ENCODE results near the gene UBE2J2. TPM values are rescaled to one million over a fixed set of nuclear protein-coding genes. Genes with fewer than 3 reads are reported as not detected.

The UBE2J2 gene
- total RNA-seq, 2 donors from 2014 or later = 23.6 to 39.2 TPM

DNA sequence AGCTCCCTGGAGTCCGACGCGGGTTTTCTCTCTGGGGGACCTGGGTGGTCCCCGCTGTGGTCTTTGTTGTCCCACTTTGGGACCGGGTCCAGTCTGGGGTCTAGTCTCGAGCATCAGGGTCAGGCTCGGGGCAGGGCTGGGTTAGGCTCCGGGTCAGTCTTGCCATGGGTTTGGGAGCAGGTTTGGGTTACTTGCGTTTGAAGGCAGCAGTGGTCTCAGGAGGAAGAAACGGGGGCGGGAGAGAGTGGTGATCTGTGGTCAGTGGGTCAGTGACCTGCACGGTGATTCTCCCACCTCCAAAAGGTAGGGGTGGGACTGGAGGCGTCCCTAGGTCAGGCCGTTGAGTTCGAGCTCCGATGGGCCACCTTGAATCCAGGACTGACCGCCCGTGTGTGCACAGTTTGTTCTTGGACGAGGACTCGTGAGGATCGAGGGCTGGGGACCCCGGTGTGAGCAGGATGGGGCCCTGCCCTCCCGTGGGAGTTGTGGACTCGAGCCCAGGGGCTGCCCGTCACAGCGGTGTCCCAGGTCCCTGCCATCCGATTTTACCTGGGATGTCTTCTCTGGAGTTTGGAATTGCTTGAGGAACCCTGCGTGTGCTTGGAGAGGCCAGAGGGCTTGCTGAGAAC is 39.4 kb downstream of the UBE2J2 start:
- WGBS, 2 donors = 91 to 98% methylated on average over 18 to 28 of the region's 28 CpGs
- Histone ChIP-seq H3K9me3 (no peaks in the 10 kb centered on the region), H3K27ac (no peak overlapping the region), H3K4me3 (no peak overlapping the region), H3K27me3 (peaks cover 0 to 5% of the 10 kb centered on the region in 2 donors), H3K4me1 (peaks cover 40% of the 10 kb centered on the region), H3K36me3 (replicated peaks in 1 of 2; ENCODE audit: insufficient read depth in 1 of 2, low read depth in 2 of 2) (no peaks in the 10 kb centered on the region)
- TF ChIP-seq, protein P1, sequence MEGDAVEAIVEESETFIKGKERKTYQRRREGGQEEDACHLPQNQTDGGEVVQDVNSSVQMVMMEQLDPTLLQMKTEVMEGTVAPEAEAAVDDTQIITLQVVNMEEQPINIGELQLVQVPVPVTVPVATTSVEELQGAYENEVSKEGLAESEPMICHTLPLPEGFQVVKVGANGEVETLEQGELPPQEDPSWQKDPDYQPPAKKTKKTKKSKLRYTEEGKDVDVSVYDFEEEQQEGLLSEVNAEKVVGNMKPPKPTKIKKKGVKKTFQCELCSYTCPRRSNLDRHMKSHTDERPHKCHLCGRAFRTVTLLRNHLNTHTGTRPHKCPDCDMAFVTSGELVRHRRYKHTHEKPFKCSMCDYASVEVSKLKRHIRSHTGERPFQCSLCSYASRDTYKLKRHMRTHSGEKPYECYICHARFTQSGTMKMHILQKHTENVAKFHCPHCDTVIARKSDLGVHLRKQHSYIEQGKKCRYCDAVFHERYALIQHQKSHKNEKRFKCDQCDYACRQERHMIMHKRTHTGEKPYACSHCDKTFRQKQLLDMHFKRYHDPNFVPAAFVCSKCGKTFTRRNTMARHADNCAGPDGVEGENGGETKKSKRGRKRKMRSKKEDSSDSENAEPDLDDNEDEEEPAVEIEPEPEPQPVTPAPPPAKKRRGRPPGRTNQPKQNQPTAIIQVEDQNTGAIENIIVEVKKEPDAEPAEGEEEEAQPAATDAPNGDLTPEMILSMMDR (IDR thresholded peaks at IDR 0.05) = no peak
- no peak for TF ChIP-seq POLR2A (IDR thresholded peaks at IDR 0.05)
- intact Hi-C loops (cut with DNase I) = no loop called here
- no peak for DNase-seq
- no peak for ATAC-seq

DNA sequence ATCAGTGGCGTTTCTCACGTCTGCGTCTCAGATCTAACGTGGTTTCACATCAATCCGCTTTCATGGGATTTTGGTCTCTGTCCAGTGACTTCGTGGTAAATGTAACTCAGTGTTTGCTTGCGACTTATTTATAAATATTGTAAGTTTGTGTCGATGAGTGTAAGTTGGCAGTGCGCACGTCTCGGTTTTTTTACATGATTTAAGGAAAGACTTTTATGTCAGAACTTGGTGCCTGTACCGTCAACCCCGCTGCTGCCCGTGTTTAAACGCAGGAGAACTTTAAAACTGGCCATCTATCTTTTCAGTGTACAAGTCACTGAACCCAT is 40.1 kb downstream of the UBE2J2 start:
- TF ChIP-seq POLR2A (IDR thresholded peaks at IDR 0.05) = no peak
- TF ChIP-seq, protein P1 (IDR thresholded peaks at IDR 0.05) = no peak
- intact Hi-C loops (cut with DNase I) = no loop called here
- Histone ChIP-seq H3K4me1 (peaks cover 42% of the 10 kb centered on the region), H3K27ac (no peak overlapping the region), H3K9me3 (no peaks in the 10 kb centered on the region), H3K27me3 (peaks cover 0 to 5% of the 10 kb centered on the region in 2 donors), H3K36me3 (replicated peaks in 1 of 2; ENCODE audit: insufficient read depth in 1 of 2, low read depth in 2 of 2) (no peaks in the 10 kb centered on the region), H3K4me3 (no peak overlapping the region)
- WGBS, 2 donors = 95 to 97% methylated on average over 15 of the region's 15 CpGs
- DNase-seq (no peak), ATAC-seq (no peak)

DNA sequence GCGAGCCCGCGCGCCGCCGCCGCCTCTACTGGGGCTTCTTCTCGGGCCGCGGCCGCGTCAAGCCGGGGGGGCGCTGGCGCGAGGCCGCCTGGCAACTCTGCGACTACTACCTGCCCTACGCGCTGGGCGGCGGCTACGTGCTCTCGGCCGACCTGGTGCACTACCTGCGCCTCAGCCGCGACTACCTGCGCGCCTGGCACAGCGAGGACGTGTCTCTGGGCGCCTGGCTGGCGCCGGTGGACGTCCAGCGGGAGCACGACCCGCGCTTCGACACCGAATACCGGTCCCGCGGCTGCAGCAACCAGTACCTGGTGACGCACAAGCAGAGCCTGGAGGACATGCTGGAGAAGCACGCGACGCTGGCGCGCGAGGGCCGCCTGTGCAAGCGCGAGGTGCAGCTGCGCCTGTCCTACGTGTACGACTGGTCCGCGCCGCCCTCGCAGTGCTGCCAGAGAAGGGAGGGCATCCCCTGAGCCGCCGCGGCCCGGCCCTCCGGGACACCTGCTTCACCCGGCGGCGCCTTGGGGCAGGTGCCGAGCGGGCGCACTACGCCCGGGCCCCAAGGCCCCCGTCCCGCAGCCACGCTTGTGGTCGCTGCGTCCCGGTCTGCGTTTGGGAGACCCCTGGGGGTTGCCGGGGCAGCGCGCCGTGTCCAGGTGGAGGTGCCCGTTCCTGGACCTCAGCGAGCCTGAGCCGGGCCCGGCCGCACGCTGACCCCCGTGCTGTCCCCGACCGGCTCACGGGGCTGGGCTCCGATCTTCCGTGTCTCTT is 40.7 kb downstream of the UBE2J2 start:
- H3K9me3 ChIP-seq = no peaks in the 10 kb centered on the region
- no peak overlapping the region for H3K27ac ChIP-seq
- 75 to 97% methylated on average over 17 to 83 of the region's 98 CpGs for WGBS, 2 donors
- DNase-seq (peak in 1 of 4 donors; percentile 35), ATAC-seq (no peak)
- H3K27me3 ChIP-seq = peaks cover 0 to 5% of the 10 kb centered on the region in 2 donors
- H3K4me3 ChIP-seq = no peak overlapping the region
- H3K4me1 ChIP-seq = peaks cover 40% of the 10 kb centered on the region
- no peak for TF ChIP-seq POLR2A (IDR thresholded peaks at IDR 0.05)
- TF ChIP-seq, protein P1 (IDR thresholded peaks at IDR 0.05) = no peak
- intact Hi-C loops (cut with DNase I) = no loop called here
- peaks cover 2 to 5% of the 10 kb centered on the region in 2 donors for H3K36me3 ChIP-seq (replicated peaks in 1 of 2; ENCODE audit: insufficient read depth in 1 of 2, low read depth in 2 of 2)

DNA sequence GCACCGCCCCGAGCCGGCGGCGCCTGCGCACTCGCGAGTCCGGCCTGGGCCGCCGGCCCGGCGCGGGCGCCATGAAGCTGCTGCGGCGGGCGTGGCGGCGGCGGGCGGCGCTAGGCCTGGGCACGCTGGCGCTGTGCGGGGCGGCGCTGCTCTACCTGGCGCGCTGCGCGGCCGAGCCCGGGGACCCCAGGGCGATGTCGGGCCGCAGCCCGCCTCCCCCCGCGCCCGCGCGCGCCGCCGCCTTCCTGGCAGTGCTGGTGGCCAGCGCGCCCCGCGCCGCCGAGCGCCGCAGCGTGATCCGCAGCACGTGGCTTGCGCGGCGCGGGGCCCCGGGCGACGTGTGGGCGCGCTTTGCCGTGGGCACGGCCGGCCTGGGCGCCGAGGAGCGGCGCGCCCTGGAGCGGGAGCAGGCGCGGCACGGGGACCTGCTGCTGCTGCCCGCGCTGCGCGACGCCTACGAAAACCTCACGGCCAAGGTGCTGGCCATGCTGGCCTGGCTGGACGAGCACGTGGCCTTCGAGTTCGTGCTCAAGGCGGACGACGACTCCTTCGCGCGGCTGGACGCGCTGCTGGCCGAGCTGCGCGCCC is 41.4 kb downstream of the UBE2J2 start, which contains the start of gene B3GALT6:
Gene B3GALT6 (plus strand): TSS at position 30 of the 588 bp plus-strand sequence. CDS start 42 bp downstream, at position 72.
- ATAC-seq (no peak), DNase-seq (no peak)
- 11% methylated on average over 50 of the region's 100 CpGs; no CpG with 5 or more reads in 1 of the 2 donors for WGBS, 2 donors
- H3K36me3 ChIP-seq (replicated peaks in 1 of 2; ENCODE audit: insufficient read depth in 1 of 2, low read depth in 2 of 2) = peaks cover 6% of the 10 kb centered on the region in 2 donors
- peaks cover 0 to 5% of the 10 kb centered on the region in 2 donors for H3K27me3 ChIP-seq
- H3K4me3 ChIP-seq = peak within 1 kb of the TSS; percentile 67 to 97
- intact Hi-C loops (cut with DNase I) = no loop called here
- TF ChIP-seq, protein P1 (IDR thresholded peaks at IDR 0.05) = no peak
- no peak for TF ChIP-seq POLR2A (IDR thresholded peaks at IDR 0.05)
- H3K27ac ChIP-seq = peak within 1 kb of the TSS; percentile 63 to 96 (median 82)
- H3K9me3 ChIP-seq = no peaks in the 10 kb centered on the region
- H3K4me1 ChIP-seq = peaks cover 34% of the 10 kb centered on the region

Data from body of pancreas (tissue), 4 donors.